Spleen (tissue), 11 donors: ENCODE results near the gene CLEC6A. TPM values are rescaled to one million over a fixed set of nuclear protein-coding genes. Genes with fewer than 3 reads are reported as not detected.

Experiments
- DNase-seq: peaks from one replicate; pipeline ENCODE4 v3.0.0-alpha.2; 2020
- H3K27ac ChIP-seq, 8 donors: fragments of 200-600 bp; sonication (generic) in 7 of 8; 1 replicate in 4 of 8; 2 replicates in 4 of 8; pipeline versions ENCODE4 v1.5.0 to v1.8.0; 2016 to 2021; ENCODE audit warnings: inconsistent platforms in 4 of 8, mild to moderate bottlenecking in 4 of 8, moderate library complexity in 1 of 8
- H3K27me3 ChIP-seq, 7 donors: fragments of 200-600 bp; sonication (generic) in 6 of 7; replicated peaks in 1 of 7; 1 replicate in 4 of 7; 2 replicates in 3 of 7; pipeline versions ENCODE4 v1.5.0 to v1.8.0; 2016 to 2021; ENCODE audit warnings: inconsistent platforms in 3 of 7, mild to moderate bottlenecking in 1 of 7
- H3K36me3 ChIP-seq, 6 donors: fragments of 200-600 bp; sonication (generic) in 5 of 6; 1 replicate in 4 of 6; 2 replicates in 2 of 6; pipeline versions ENCODE4 v1.5.0 to v1.8.0; 2016 to 2021; ENCODE audit warnings: inconsistent platforms in 2 of 6
- H3K4me1 ChIP-seq, 6 donors: fragments of 200-600 bp; sonication (generic) in 5 of 6; 1 replicate in 3 of 6; 2 replicates in 3 of 6; pipeline versions ENCODE4 v1.5.0 to v1.8.0; 2016 to 2021; ENCODE audit warnings: inconsistent platforms in 3 of 6
- H3K4me3 ChIP-seq, 8 donors: fragments of 200-600 bp; sonication (generic) in 7 of 8; 1 replicate in 4 of 8; 2 replicates in 4 of 8; pipeline versions ENCODE4 v1.5.0 to v1.8.0; 2016 to 2021; ENCODE audit warnings: inconsistent platforms in 4 of 8, mild to moderate bottlenecking in 4 of 8, moderate library complexity in 2 of 8
- H3K9me3 ChIP-seq, 8 donors: fragments of 200-600 bp; sonication (generic) in 7 of 8; 1 replicate in 4 of 8; 2 replicates in 4 of 8; pipeline versions ENCODE4 v1.5.0 to v1.8.0; 2016 to 2021; ENCODE audit warnings: inconsistent platforms in 4 of 8
- POLR2A ChIP-seq, 3 donors: fragments of 450-650 bp; IDR thresholded peaks; one replicate each; pipeline ENCODE4 v1.5.1; 2017; ENCODE audit warnings: antibody characterized with exemption in 3 of 3, mild to moderate bottlenecking in 1 of 3
- POLR2AphosphoS5 ChIP-seq, 3 donors: sonication (generic); formaldehyde crosslinking; IDR thresholded peaks; one replicate each; pipeline ENCODE4 v1.5.1; 2017; ENCODE audit warnings: antibody characterized with exemption in 3 of 3
- WGBS, 5 donors: extraction: QIAGEN DNeasy Blood & Tissue Kit in 3 of 5; methylation state at CpG; one replicate each; pipeline versions ENCODE4 v1.1.5 to v1.1.7; 2013 to 2018; 5-methylcytosine and 5-hydroxymethylcytosine counted together
- intact Hi-C: fragments of 100-400 bp; cut with DNase I; formaldehyde crosslinking; loops from one replicate; pipeline ENCODE4 v1.15.0; 2023; ENCODE audit warnings: low total_unique reads
- polyA plus RNA-seq, 3 donors: library from polyadenylated mRNA; stranded (reverse); fragments of 200-250 nt; gene quantifications; one replicate each; pipeline ENCODE4 v1.2.1, GENCODE V29; 2013
- total RNA-seq, 7 donors: library from RNA; depleted of rRNA in 3 of 7; stranded (reverse); fragments of >200 nt in 3 of 7; fragmentation: NEBNext Ultra II Directional in 4 of 7; extraction: Animal tissue kit (Norgen Biotek cat#: 25700) in 4 of 7; gene quantifications; one replicate each; pipeline versions ENCODE4 v1.1.0 to v1.2.1, GENCODE V29; 2016 to 2021
- TF ChIP-seq, protein P1 (sequence below), 11 experiments: fragments of 200-600 bp in 7 of 11; fragments of 450-650 bp in 4 of 11; sonication (generic) in 4 of 11; IDR thresholded peaks in 8 of 11; conservative IDR thresholded peaks in 3 of 11; 1 replicate in 7 of 11; 2 replicates in 4 of 11; pipeline versions ENCODE4 v1.4.0 to v1.8.0; 2016 to 2021; ENCODE audit warnings: antibody characterized with exemption in 11 of 11, inconsistent platforms in 4 of 11, mild to moderate bottlenecking in 1 of 11
- donor health status: healthy with polysubstance abuse.
- donor health status: DM: no; HTN: no; CAD: no; lungs with moderate emphysema.
- donor health status: DM: no; HTN: no; CAD: no.
- donor health status: Bipolar disorder and iron deficiency.
- donor health status: healthy.
- donor health status: DM: no; HTN: no; CAD: no.
- donor health status: DM: yes; HTN: yes; CAD: no.

Gene CLEC6A
- total and polyA plus RNA-seq, 10 donors = 0.05 to 0.77 (median 0.20) TPM; not detected in 5

DNA sequence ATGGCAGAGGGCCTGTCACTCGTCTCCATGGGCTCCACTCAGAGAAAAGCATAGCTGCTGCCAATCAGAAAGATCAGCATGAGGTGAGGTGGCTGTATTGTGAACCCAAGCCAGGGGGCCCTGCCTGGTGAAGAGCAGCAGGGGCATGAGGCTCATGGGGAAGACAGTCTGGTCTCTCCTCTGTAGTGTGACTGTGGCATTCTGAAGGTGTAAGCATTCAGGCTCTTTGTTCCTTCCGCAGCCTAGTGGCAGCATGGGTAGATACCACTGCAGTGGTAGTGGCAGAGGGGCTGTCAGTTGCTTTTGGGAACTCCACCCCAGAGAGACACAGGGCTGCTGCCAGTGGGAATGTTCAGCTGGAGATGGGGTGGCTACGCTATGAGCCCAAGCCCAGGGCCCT, 52.5 kb downstream of the CLEC6A start:
- no peaks in the 10 kb centered on the region for H3K9me3 ChIP-seq
- H3K27me3 ChIP-seq = peaks cover 0 to 24% (median 0%) of the 10 kb centered on the region in 7 donors
- 81 to 96% (median 91%) methylated on average over 2 to 3 of the region's 3 CpGs for WGBS, 5 donors
- peaks cover 0 to 16% (median 2%) of the 10 kb centered on the region in 6 donors for H3K4me1 ChIP-seq
- intact Hi-C loops = no loop called here
- no peak for DNase-seq
- H3K27ac ChIP-seq = no peak overlapping the region
- TF ChIP-seq POLR2AphosphoS5 (IDR thresholded peaks at IDR 0.05) = no peak
- TF ChIP-seq POLR2A (IDR thresholded peaks at IDR 0.05) = no peak
- TF ChIP-seq, protein P1, sequence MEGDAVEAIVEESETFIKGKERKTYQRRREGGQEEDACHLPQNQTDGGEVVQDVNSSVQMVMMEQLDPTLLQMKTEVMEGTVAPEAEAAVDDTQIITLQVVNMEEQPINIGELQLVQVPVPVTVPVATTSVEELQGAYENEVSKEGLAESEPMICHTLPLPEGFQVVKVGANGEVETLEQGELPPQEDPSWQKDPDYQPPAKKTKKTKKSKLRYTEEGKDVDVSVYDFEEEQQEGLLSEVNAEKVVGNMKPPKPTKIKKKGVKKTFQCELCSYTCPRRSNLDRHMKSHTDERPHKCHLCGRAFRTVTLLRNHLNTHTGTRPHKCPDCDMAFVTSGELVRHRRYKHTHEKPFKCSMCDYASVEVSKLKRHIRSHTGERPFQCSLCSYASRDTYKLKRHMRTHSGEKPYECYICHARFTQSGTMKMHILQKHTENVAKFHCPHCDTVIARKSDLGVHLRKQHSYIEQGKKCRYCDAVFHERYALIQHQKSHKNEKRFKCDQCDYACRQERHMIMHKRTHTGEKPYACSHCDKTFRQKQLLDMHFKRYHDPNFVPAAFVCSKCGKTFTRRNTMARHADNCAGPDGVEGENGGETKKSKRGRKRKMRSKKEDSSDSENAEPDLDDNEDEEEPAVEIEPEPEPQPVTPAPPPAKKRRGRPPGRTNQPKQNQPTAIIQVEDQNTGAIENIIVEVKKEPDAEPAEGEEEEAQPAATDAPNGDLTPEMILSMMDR (IDR thresholded peaks at IDR 0.05 in 8 of 11, conservative IDR thresholded peaks at IDR 0.05 in 3 of 11) = no peak
- H3K36me3 ChIP-seq = no peaks in the 10 kb centered on the region
- H3K4me3 ChIP-seq = no peak overlapping the region

DNA sequence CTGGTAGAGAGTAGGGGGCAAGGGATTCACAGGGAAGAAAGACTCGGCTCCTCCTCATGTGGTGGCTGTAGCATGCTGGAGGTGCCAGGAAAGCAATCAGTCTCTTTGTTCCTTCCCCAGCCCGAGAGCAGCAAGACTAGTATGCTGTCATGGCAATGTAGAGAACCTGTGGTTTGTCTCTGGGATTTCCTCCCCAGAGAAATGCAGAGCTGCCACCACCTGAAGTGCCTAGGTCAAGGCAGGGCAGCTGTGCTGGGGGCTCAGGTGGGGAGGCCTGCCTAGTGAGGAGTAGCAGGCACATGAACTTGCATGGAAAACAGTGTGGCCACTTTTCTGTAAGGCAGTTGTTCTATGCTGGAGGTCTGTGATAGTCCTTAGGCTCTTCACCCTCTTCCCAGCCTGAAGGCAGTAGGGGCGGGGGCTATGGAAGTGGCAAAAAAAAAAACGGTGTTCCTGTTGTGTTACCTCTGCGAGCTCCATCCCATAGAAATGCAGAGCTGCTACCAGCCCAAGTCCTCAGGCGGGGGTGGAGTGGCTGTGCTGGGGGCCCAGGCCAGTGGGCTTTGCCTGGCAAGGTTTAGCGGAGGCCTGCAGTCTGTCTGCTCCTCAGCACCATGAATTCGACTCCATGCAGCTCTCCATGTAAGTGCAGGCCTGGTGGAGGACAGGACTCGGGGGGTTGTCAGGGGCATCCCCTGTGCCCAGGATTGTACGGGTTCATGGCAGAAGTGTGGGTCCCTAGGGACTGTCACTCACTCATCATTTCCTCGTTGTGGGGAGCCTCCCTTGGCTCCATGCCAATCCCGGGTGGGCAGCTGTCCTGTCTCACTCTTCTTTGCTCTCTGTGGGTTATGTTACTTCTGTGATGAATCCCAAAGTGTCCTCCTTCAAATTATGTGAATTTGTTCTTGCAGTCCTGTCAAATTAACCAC, 53.4 kb downstream of the CLEC6A start:
- WGBS, 5 donors = 48 to 66% (median 57%) methylated on average over 11 to 12 of the region's 12 CpGs
- DNase-seq = peak; percentile 62
- no peaks in the 10 kb centered on the region for H3K36me3 ChIP-seq

DNA sequence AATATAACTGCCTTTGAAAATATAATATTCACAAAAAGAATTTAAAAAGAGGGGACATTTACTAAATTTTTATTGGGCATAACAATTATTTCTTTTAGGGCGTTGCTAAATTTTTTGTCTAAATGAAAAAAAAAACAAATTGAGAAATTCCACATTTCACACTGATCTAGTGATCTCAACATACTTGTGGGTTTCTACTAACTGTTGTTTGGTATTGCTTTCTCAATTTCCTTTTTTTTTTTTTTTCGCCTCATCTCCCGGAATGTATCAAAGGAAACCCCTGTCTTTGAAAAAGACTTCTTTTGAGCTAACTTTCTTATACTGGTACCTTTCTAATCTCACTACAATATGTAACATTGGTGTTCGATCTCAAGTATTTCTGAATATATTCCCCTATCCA, 57.5 kb downstream of the CLEC6A start, which contains the start of gene CLEC4D:
Gene CLEC4D, plus strand, starts transcription at position 248 of the 400 bp plus-strand sequence. CDS start 230 bp downstream, outside the sequence.
- WGBS, 5 donors = 50 to 76% (median 62%) methylated on average over 4 of the region's 4 CpGs
- H3K27ac ChIP-seq = peak within 1 kb of the TSS in 7 of 8 donors; percentile 48 to 87 (median 78)

More for the DNA sequence above, 53.4 kb downstream of the CLEC6A start:
- intact Hi-C loops = no loop called here
- Histone ChIP-seq H3K4me3 (no peak overlapping the region), H3K27me3 (peaks cover 0 to 24% (median 0%) of the 10 kb centered on the region in 7 donors), H3K27ac (no peak overlapping the region), H3K4me1 (peaks cover 0 to 16% (median 2%) of the 10 kb centered on the region in 6 donors), H3K9me3 (no peaks in the 10 kb centered on the region)
- TF ChIP-seq POLR2A (IDR thresholded peaks at IDR 0.05) (no peak), POLR2AphosphoS5 (IDR thresholded peaks at IDR 0.05) (no peak)
- TF ChIP-seq, protein P1 (IDR thresholded peaks at IDR 0.05 in 8 of 11, conservative IDR thresholded peaks at IDR 0.05 in 3 of 11) = no peak

More for the DNA sequence above, 57.5 kb downstream of the CLEC6A start, which contains the start of gene CLEC4D:
- intact Hi-C loops = no loop called here
- H3K27me3 ChIP-seq = peaks cover 0 to 34% (median 0%) of the 10 kb centered on the region in 7 donors
- H3K4me1 ChIP-seq = peaks cover 0 to 22% (median 2%) of the 10 kb centered on the region in 6 donors
- H3K36me3 ChIP-seq = no peaks in the 10 kb centered on the region
- H3K9me3 ChIP-seq = no peaks in the 10 kb centered on the region
- peak within 1 kb of the TSS in 2 of 8 donors; percentile 1 to 47 for H3K4me3 ChIP-seq
- TF ChIP-seq, protein P1 (IDR thresholded peaks at IDR 0.05 in 8 of 11, conservative IDR thresholded peaks at IDR 0.05 in 3 of 11) = no peak
- TF ChIP-seq POLR2A (IDR thresholded peaks at IDR 0.05) (no peak), POLR2AphosphoS5 (IDR thresholded peaks at IDR 0.05) (no peak)
- DNase-seq = no peak
